Neural cell (in vitro differentiated cells): Measurements from ENCODE around the gene BPIFB1. TPM values are rescaled to one million over a fixed set of nuclear protein-coding genes. Genes with fewer than 3 reads are reported as not detected.

Experiments used
- H2AFZ ChIP-seq: fragments of 200-600, 300-800 bp; sonication (generic), shearing (Covaris generic); 2 replicates; pipeline ENCODE4 v1.6.0; 2014; ENCODE audit warnings: low read depth, mild to moderate bottlenecking, antibody characterized with exemption, low read length, moderate library complexity
- H3F3A ChIP-seq: fragments of 200-600 bp; shearing (Covaris generic); 2 replicates; pipeline ENCODE4 v1.6.1; 2016; ENCODE audit warnings: mild to moderate bottlenecking, moderate library complexity, mixed read lengths, antibody characterized with exemption, low read length; ENCODE audit not compliant: insufficient read depth, poor library complexity, severe bottlenecking
- H3K27ac ChIP-seq: fragments of 200-600, 300-800 bp; sonication (generic), shearing (Covaris generic); 2 replicates; pipeline ENCODE4 v1.5.1; 2014; ENCODE audit warnings: mild to moderate bottlenecking, low read length, moderate library complexity
- H3K27me3 ChIP-seq: fragments of 300-800, 200-600 bp; sonication (generic), shearing (Covaris generic); 2 replicates; pipeline ENCODE4 v1.6.0; 2014; ENCODE audit warnings: mild to moderate bottlenecking, low read depth, low read length, moderate library complexity; ENCODE audit not compliant: insufficient read depth
- H3K36me3 ChIP-seq: fragments of 300-800, 200-600 bp; sonication (generic), shearing (Covaris generic); 2 replicates; pipeline ENCODE4 v1.5.1; 2014; ENCODE audit warnings: mild to moderate bottlenecking, antibody characterized with exemption, low read length, moderate library complexity; ENCODE audit not compliant: insufficient read depth
- H3K4me2 ChIP-seq: fragments of 300-800, 200-600 bp; sonication (generic), shearing (Covaris generic); 2 replicates; pipeline ENCODE4 v1.6.0; 2014; ENCODE audit warnings: mild to moderate bottlenecking, low read length
- H3K4me3 ChIP-seq: fragments of 300-800, 200-600 bp; sonication (generic), shearing (Covaris generic); 2 replicates; pipeline ENCODE4 v1.5.1; 2014; ENCODE audit warnings: mild to moderate bottlenecking, low read length, moderate library complexity
- H3K79me2 ChIP-seq: fragments of 200-600 bp; shearing (Covaris generic); replicated peaks from 2 replicates; pipeline ENCODE4 v1.6.0; 2014; ENCODE audit warnings: mild to moderate bottlenecking, low read length, moderate library complexity; ENCODE audit not compliant: insufficient read depth
- H3K9ac ChIP-seq: fragments of 300-800, 200-600 bp; sonication (generic), shearing (Covaris generic); 2 replicates; pipeline ENCODE4 v1.6.1; 2016; ENCODE audit warnings: mild to moderate bottlenecking, low read length, mixed read lengths
- H3K9me2 ChIP-seq: fragments of 200-600 bp; shearing (Covaris generic); 2 replicates; pipeline ENCODE4 v1.6.1; 2016; ENCODE audit warnings: mild to moderate bottlenecking, low read length, mixed read lengths; ENCODE audit not compliant: insufficient read depth
- H3K9me3 ChIP-seq: fragments of 200-600, 300-800 bp; sonication (generic), shearing (Covaris generic); 2 replicates; pipeline ENCODE4 v1.6.1; 2016; ENCODE audit warnings: mild to moderate bottlenecking, mixed run types, low read length, moderate library complexity, mixed read lengths
- H4K20me1 ChIP-seq: fragments of 200-600 bp; shearing (Covaris generic); 2 replicates; pipeline ENCODE4 v1.6.1; 2016; ENCODE audit warnings: mild to moderate bottlenecking, mixed run types; ENCODE audit not compliant: insufficient read depth
- EP300 ChIP-seq: fragments of 450-650 bp; conservative IDR thresholded peaks from 2 replicates; pipeline ENCODE4 v1.6.1; 2014; ENCODE audit warnings: antibody characterized with exemption, mild to moderate bottlenecking, moderate library complexity; ENCODE audit not compliant: poor library complexity, severe bottlenecking
- EZH2 ChIP-seq: fragments of 200-600, 300-800 bp; shearing (Covaris generic), sonication (generic); IDR thresholded peaks from 2 replicates; pipeline ENCODE4 v1.6.1; 2014; ENCODE audit warnings: antibody characterized with exemption, low read length, borderline replicate concordance, mild to moderate bottlenecking; ENCODE audit not compliant: insufficient read depth, poor library complexity, severe bottlenecking
- MXI1 ChIP-seq: fragments of 450-650 bp; conservative IDR thresholded peaks from 2 replicates; pipeline ENCODE4 v1.6.1; 2014; ENCODE audit warnings: antibody characterized with exemption, mild to moderate bottlenecking; ENCODE audit not compliant: poor library complexity, severe bottlenecking
- POLR2AphosphoS5 ChIP-seq: IDR thresholded peaks from 2 replicates; pipeline ENCODE4 v1.6.1; 2012
- RAD21 ChIP-seq: fragments of 450-650 bp; conservative IDR thresholded peaks from 2 replicates; pipeline ENCODE4 v1.6.1; 2014; ENCODE audit warnings: antibody characterized with exemption, mild to moderate bottlenecking, moderate library complexity
- SMC3 ChIP-seq: fragments of 450-650 bp; conservative IDR thresholded peaks from 2 replicates; pipeline ENCODE4 v1.6.1; 2014; ENCODE audit warnings: antibody characterized with exemption, mild to moderate bottlenecking, moderate library complexity; ENCODE audit not compliant: poor library complexity
- TAF1 ChIP-seq: IDR thresholded peaks from 2 replicates; pipeline ENCODE4 v1.6.1; 2012; ENCODE audit warnings: low read depth
- polyA plus RNA-seq: library from polyadenylated mRNA; depleted of rRNA; stranded (reverse); fragments of >200 nt; gene quantifications from 2 replicates; pipeline ENCODE4 v1.2.3, GENCODE V29; 2014
- TF ChIP-seq, protein P1 (sequence below): fragments of 450-650 bp; IDR thresholded peaks from 2 replicates; pipeline ENCODE4 v1.5.1; 2014; ENCODE audit warnings: antibody characterized with exemption, mild to moderate bottlenecking, moderate library complexity; ENCODE audit not compliant: poor library complexity, severe bottlenecking
- TF ChIP-seq, protein P2 (sequence below): IDR thresholded peaks from 2 replicates; pipeline ENCODE4 v1.6.1; 2012; ENCODE audit warnings: borderline replicate concordance

The BPIFB1 gene
- polyA plus RNA-seq, 1 donor from 2014 or later = not detected

DNA sequence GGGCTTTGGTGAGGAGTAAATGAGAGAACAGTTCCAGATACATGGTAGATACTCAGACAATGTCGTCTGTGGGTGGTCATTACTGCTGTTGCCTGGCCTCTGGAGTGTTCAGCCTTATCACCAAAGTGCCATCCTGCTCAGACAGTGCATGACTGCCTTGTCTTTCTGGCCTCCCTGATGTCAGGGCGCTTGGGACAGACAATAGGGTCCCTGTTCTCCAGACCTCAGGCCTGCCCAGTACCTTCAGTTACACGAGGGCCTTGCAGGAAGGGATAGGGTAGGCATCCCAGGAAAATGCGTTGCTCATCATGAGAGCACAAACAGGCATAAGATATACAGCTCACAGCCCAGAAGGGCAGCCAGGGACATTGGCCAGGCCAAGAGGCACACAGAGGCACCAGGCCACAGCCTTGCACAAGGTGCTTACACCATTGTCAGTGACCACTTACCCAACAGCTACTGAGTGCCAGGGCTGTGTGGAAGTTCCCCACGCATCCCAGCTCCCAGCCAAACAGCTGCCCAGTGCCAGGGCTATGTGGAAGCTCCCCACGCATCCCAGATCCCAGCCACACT lies 27.4 kb downstream of the BPIFB1 start:
- no peak overlapping the region for H3K4me2 ChIP-seq
- H4K20me1 ChIP-seq = no peaks in the 10 kb centered on the region
- no peaks in the 10 kb centered on the region for H3K9me2 ChIP-seq
- H3K27me3 ChIP-seq = no peaks in the 10 kb centered on the region
- no peaks in the 10 kb centered on the region for H3K36me3 ChIP-seq
- H2AFZ ChIP-seq = no peak overlapping the region
- no peak for TF ChIP-seq EP300
- TF ChIP-seq MXI1 = no peak
- no peak for TF ChIP-seq EZH2
- no peak for TF ChIP-seq TAF1
- TF ChIP-seq, protein P1, sequence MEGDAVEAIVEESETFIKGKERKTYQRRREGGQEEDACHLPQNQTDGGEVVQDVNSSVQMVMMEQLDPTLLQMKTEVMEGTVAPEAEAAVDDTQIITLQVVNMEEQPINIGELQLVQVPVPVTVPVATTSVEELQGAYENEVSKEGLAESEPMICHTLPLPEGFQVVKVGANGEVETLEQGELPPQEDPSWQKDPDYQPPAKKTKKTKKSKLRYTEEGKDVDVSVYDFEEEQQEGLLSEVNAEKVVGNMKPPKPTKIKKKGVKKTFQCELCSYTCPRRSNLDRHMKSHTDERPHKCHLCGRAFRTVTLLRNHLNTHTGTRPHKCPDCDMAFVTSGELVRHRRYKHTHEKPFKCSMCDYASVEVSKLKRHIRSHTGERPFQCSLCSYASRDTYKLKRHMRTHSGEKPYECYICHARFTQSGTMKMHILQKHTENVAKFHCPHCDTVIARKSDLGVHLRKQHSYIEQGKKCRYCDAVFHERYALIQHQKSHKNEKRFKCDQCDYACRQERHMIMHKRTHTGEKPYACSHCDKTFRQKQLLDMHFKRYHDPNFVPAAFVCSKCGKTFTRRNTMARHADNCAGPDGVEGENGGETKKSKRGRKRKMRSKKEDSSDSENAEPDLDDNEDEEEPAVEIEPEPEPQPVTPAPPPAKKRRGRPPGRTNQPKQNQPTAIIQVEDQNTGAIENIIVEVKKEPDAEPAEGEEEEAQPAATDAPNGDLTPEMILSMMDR = no peak
- TF ChIP-seq RAD21 = no peak
- no peak for TF ChIP-seq SMC3
- no peak for TF ChIP-seq POLR2AphosphoS5
- TF ChIP-seq, protein P2, sequence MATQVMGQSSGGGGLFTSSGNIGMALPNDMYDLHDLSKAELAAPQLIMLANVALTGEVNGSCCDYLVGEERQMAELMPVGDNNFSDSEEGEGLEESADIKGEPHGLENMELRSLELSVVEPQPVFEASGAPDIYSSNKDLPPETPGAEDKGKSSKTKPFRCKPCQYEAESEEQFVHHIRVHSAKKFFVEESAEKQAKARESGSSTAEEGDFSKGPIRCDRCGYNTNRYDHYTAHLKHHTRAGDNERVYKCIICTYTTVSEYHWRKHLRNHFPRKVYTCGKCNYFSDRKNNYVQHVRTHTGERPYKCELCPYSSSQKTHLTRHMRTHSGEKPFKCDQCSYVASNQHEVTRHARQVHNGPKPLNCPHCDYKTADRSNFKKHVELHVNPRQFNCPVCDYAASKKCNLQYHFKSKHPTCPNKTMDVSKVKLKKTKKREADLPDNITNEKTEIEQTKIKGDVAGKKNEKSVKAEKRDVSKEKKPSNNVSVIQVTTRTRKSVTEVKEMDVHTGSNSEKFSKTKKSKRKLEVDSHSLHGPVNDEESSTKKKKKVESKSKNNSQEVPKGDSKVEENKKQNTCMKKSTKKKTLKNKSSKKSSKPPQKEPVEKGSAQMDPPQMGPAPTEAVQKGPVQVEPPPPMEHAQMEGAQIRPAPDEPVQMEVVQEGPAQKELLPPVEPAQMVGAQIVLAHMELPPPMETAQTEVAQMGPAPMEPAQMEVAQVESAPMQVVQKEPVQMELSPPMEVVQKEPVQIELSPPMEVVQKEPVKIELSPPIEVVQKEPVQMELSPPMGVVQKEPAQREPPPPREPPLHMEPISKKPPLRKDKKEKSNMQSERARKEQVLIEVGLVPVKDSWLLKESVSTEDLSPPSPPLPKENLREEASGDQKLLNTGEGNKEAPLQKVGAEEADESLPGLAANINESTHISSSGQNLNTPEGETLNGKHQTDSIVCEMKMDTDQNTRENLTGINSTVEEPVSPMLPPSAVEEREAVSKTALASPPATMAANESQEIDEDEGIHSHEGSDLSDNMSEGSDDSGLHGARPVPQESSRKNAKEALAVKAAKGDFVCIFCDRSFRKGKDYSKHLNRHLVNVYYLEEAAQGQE = no peak
- no peaks in the 10 kb centered on the region for H3K79me2 ChIP-seq
- no peak overlapping the region for H3K27ac ChIP-seq
- H3K9me3 ChIP-seq = no peaks in the 10 kb centered on the region
- H3K9ac ChIP-seq = no peak overlapping the region
- H3F3A ChIP-seq = no peaks in the 10 kb centered on the region
- no peak overlapping the region for H3K4me3 ChIP-seq

DNA sequence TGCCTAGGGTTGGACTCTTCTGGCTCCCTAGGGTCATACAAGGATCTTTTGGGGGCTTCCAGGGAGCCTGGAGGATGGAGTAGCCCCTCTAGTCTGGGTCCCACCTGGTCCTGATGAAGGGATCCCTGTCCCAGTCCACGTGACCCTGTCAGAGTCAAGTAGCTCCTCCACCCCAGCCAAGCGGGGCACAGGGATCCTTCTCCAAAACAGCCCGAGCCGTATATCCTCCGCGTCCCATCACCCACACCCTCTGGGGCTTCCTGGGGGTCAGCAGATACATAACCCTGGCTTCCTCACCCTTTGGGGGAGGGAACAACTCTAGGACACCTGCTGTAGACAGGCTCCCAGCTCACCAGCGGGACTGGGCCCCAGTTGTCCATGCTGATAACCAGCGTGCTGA lies 28.0 kb downstream of the BPIFB1 start:
- H3K9me3 ChIP-seq = no peaks in the 10 kb centered on the region
- H2AFZ ChIP-seq = no peak overlapping the region
- no peaks in the 10 kb centered on the region for H3K27me3 ChIP-seq
- H3K9ac ChIP-seq = no peak overlapping the region
- no peaks in the 10 kb centered on the region for H3F3A ChIP-seq
- TF ChIP-seq MXI1 = no peak
- no peak for TF ChIP-seq TAF1
- no peak for TF ChIP-seq RAD21
- no peak for TF ChIP-seq POLR2AphosphoS5
- TF ChIP-seq, protein P1 = no peak
- TF ChIP-seq, protein P2 = no peak
- no peak for TF ChIP-seq EP300
- TF ChIP-seq EZH2 = no peak
- TF ChIP-seq SMC3 = no peak
- H3K27ac ChIP-seq = no peak overlapping the region
- no peak overlapping the region for H3K4me2 ChIP-seq
- no peaks in the 10 kb centered on the region for H3K79me2 ChIP-seq
- no peaks in the 10 kb centered on the region for H4K20me1 ChIP-seq
- H3K36me3 ChIP-seq = no peaks in the 10 kb centered on the region
- H3K4me3 ChIP-seq = no peak overlapping the region
- H3K9me2 ChIP-seq = no peaks in the 10 kb centered on the region
